ENCODE results near the gene HLA-DMA. TPM values are rescaled to one million over a fixed set of nuclear protein-coding genes. Genes with fewer than 3 reads are reported as not detected.

The HLA-DMA gene
- total and polyA plus RNA-seq, 2 of the 13 experiments (the other 11 are each of a cell fraction or from before 2014, with no cell fraction given), result 0.70 to 0.71 TPM

DNA sequence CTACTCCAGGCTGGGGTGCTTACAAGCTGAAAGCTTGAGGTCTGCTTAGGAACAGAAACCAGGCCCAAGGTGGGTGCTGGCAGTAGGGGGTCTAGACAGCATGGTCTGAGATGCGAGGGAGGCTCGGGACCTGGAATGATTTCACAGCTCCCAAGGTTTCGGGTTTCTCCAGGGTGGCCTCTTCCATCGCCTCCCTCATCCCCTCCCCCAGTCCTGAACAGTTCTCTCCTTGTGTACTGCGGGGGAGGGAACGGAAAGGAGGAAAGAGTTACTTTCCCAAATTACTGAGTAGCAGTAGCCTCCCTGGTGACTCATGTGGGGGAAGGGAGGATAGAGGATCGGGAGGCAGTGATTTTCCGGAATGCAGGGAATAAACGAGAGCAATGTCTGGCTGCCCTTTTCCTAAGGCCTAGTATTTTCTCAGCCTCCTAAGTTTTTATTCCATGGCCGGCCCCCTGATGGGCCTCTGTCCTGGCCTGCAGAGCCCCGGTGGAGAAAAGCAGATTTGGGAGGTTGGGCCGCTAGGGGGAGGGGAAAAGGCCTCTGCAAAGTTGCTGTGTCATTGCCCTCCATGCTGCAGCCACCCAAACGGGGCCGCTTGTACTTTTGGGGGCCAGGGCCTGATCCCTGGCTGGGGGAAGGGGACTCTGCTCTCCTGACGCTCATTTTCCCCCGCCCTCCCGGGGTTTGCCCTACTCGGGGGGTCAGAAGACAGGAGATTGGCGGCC, 17.0 kb upstream of the HLA-DMA start (continued):
- TF ChIP-seq, protein P1, sequence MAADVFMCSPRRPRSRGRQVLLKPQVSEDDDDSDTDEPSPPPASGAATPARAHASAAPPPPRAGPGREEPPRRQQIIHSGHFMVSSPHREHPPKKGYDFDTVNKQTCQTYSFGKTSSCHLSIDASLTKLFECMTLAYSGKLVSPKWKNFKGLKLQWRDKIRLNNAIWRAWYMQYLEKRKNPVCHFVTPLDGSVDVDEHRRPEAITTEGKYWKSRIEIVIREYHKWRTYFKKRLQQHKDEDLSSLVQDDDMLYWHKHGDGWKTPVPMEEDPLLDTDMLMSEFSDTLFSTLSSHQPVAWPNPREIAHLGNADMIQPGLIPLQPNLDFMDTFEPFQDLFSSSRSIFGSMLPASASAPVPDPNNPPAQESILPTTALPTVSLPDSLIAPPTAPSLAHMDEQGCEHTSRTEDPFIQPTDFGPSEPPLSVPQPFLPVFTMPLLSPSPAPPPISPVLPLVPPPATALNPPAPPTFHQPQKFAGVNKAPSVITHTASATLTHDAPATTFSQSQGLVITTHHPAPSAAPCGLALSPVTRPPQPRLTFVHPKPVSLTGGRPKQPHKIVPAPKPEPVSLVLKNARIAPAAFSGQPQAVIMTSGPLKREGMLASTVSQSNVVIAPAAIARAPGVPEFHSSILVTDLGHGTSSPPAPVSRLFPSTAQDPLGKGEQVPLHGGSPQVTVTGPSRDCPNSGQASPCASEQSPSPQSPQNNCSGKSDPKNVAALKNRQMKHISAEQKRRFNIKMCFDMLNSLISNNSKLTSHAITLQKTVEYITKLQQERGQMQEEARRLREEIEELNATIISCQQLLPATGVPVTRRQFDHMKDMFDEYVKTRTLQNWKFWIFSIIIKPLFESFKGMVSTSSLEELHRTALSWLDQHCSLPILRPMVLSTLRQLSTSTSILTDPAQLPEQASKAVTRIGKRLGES (CRISPR knock-in tag; IDR thresholded peaks at IDR 0.05; ENCODE audit: borderline replicate concordance), result 0 out of 2 replicates have a peak, but pooled peaks have one; percentile 18
- TF ChIP-seq, protein P2, sequence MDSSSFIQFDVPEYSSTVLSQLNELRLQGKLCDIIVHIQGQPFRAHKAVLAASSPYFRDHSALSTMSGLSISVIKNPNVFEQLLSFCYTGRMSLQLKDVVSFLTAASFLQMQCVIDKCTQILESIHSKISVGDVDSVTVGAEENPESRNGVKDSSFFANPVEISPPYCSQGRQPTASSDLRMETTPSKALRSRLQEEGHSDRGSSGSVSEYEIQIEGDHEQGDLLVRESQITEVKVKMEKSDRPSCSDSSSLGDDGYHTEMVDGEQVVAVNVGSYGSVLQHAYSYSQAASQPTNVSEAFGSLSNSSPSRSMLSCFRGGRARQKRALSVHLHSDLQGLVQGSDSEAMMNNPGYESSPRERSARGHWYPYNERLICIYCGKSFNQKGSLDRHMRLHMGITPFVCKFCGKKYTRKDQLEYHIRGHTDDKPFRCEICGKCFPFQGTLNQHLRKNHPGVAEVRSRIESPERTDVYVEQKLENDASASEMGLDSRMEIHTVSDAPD (CRISPR knock-in tag; IDR thresholded peaks at IDR 0.05), result 0 out of 2 replicates have a peak, but pooled peaks have one; percentile 14
- TF ChIP-seq SIX1 (CRISPR knock-in tag; IDR thresholded peaks at IDR 0.05; ENCODE audit: borderline replicate concordance) (peak; percentile 32; the same call in 1 of the 2 replicates), ZNF672 (CRISPR knock-in tag; IDR thresholded peaks at IDR 0.05) (0 out of 2 replicates have a peak, but pooled peaks have one; percentile 45), ZNF326 (CRISPR knock-in tag; IDR thresholded peaks at IDR 0.05; ENCODE audit: borderline replicate concordance) (no peak), ZBTB3 (CRISPR knock-in tag; IDR thresholded peaks at IDR 0.05; ENCODE audit: borderline replicate concordance, low read depth) (peak; percentile 60; the same call in 1 of the 2 replicates), ZNF205 (CRISPR knock-in tag; IDR thresholded peaks at IDR 0.05) (no peak), CHD4 (IDR thresholded peaks at IDR 0.05; ENCODE audit: borderline replicate concordance, low read length) (no peak), CENPX (CRISPR knock-in tag; IDR thresholded peaks at IDR 0.05) (no peak), PLRG1 (conservative IDR thresholded peaks at IDR 0.05) (no peak), YEATS4 (CRISPR knock-in tag; IDR thresholded peaks at IDR 0.05; ENCODE audit: borderline replicate concordance) (peak; percentile 10; the same call in 1 of the 2 replicates), GFI1 (CRISPR knock-in tag; IDR thresholded peaks at IDR 0.05; ENCODE audit: borderline replicate concordance) (peak; percentile 83), ZFP90 (CRISPR knock-in tag; IDR thresholded peaks at IDR 0.05; ENCODE audit: borderline replicate concordance) (peak; percentile 71; the same call in 1 of the 2 replicates), ZNF430 (CRISPR knock-in tag; IDR thresholded peaks at IDR 0.05) (peak; percentile 68; the same call in 1 of the 2 replicates), NFE2L2 (IDR thresholded peaks at IDR 0.05; ENCODE audit: low read length) (peak; percentile 98), CBFB (CRISPR knock-in tag; IDR thresholded peaks at IDR 0.05) (0 out of 2 replicates have a peak, but pooled peaks have one; percentile 33)
- TF ChIP-seq, protein P3, sequence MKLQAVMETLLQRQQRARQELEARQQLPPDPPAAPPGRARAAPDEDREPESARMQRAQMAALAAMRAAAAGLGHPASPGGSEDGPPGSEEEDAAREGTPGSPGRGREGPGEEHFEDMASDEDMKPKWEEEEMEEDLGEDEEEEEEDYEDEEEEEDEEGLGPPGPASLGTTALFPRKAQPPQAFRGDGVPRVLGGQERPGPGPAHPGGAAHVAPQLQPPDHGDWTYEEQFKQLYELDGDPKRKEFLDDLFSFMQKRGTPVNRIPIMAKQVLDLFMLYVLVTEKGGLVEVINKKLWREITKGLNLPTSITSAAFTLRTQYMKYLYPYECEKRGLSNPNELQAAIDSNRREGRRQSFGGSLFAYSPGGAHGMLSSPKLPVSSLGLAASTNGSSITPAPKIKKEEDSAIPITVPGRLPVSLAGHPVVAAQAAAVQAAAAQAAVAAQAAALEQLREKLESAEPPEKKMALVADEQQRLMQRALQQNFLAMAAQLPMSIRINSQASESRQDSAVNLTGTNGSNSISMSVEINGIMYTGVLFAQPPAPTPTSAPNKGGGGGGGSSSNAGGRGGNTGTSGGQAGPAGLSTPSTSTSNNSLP (IDR thresholded peaks at IDR 0.05; ENCODE audit: low read depth, low read length), result no peak
- TF ChIP-seq, protein P4, sequence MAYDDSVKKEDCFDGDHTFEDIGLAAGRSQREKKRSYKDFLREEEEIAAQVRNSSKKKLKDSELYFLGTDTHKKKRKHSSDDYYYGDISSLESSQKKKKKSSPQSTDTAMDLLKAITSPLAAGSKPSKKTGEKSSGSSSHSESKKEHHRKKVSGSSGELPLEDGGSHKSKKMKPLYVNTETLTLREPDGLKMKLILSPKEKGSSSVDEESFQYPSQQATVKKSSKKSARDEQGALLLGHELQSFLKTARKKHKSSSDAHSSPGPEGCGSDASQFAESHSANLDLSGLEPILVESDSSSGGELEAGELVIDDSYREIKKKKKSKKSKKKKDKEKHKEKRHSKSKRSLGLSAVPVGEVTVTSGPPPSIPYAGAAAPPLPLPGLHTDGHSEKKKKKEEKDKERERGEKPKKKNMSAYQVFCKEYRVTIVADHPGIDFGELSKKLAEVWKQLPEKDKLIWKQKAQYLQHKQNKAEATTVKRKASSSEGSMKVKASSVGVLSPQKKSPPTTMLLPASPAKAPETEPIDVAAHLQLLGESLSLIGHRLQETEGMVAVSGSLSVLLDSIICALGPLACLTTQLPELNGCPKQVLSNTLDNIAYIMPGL (CRISPR knock-in tag; IDR thresholded peaks at IDR 0.05; ENCODE audit: borderline replicate concordance in 1 of 2, low read depth in 1 of 2), result peak; percentile 61 to 65; a peak in 3 of 4 replicates
- TF ChIP-seq, protein P5, sequence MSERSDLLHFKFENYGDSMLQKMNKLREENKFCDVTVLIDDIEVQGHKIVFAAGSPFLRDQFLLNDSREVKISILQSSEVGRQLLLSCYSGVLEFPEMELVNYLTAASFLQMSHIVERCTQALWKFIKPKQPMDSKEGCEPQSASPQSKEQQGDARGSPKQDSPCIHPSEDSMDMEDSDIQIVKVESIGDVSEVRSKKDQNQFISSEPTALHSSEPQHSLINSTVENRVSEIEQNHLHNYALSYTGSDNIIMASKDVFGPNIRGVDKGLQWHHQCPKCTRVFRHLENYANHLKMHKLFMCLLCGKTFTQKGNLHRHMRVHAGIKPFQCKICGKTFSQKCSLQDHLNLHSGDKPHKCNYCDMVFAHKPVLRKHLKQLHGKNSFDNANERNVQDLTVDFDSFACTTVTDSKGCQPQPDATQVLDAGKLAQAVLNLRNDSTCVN (CRISPR knock-in tag; IDR thresholded peaks at IDR 0.05; ENCODE audit: borderline replicate concordance), result peak; percentile 0; the same call in 1 of the 2 replicates
